Measurements from ENCODE around the gene NUP37. TPM values are rescaled to one million over a fixed set of nuclear protein-coding genes. Genes with fewer than 3 reads are reported as not detected.

The NUP37 gene
- total and polyA plus RNA-seq, 9 of the 15 experiments (the other 6 are each of a cell fraction or from before 2014, with no cell fraction given) = 72.2 to 429 (median 170) TPM

DNA sequence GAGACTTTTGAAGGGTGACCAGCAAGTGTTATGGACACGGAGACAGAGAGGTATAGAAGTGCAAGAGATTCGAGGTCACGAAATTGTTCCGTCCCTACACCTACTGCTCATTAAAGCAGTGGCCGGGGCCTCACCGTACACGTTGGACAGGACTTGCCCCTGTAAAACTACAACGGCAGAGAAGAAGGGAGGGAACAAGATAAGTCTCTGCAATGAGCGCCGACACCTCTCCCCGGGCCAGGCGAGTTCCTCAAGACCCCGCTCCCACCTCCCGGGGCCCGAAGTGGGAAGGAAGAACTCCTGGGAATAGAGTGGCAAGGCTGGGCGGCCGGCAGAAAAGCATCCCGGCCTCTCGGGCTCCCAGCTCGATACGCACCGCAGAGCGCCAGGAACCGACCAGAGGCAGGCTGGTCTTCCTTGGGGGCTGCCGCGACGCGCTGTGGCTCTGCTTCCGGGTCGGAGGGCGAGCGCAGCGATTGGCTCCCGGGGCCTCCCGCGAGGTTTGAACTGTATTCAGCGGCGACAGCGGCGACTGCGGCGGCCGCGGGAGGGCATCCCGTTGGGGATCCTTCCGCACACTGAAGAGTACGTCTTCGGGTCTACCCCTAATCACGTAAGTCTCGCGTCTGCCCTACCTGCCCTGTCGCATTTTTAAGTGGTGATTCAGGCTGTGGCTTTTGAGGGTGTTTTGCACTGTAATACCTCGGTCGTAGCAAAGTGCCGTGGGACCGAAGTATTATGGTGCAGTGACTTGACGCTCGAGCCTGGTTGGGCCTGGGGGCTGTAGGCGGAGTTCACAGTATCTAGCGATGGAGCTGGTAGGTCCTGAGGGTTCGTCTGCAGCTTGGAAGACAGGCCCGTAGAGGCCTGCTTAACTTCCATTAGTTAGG, at the start of gene NUP37, which contains the start of gene PARPBP (continued):
- TF ChIP-seq FOXP1 (CRISPR knock-in tag; IDR thresholded peaks at IDR 0.05) (no peak), ZNF766 (CRISPR knock-in tag; conservative IDR thresholded peaks at IDR 0.05) (no peak), YBX1 (IDR thresholded peaks at IDR 0.05) (no peak), HBP1 (CRISPR knock-in tag; IDR thresholded peaks at IDR 0.05) (no peak), KAT8 (IDR thresholded peaks at IDR 0.05; ENCODE audit: low read depth) (no peak), ELF4 (CRISPR knock-in tag; IDR thresholded peaks at IDR 0.05) (no peak; the same call in 1 of the 2 replicates), PCBP2 (IDR thresholded peaks at IDR 0.05; ENCODE audit: low read depth, low read length, poor library complexity, severe bottlenecking) (no peak), NKRF (IDR thresholded peaks at IDR 0.05; ENCODE audit: borderline replicate concordance) (peak; percentile 86; the same call in 1 of the 2 replicates), MAFK (IDR thresholded peaks at IDR 0.05; ENCODE audit: low read length) (no peak), EP400 (IDR thresholded peaks at IDR 0.05) (peak; percentile 94), ZSCAN32 (CRISPR knock-in tag; IDR thresholded peaks at IDR 0.05) (no peak; the same call in 1 of the 2 replicates), ZNF23 (CRISPR knock-in tag; IDR thresholded peaks at IDR 0.05) (no peak), TSC22D4 (tag; IDR thresholded peaks at IDR 0.05) (no peak), CHD2 (IDR thresholded peaks at IDR 0.05; ENCODE audit: low read depth, low read length) (peak; percentile 97), E2F3 (CRISPR knock-in tag; IDR thresholded peaks at IDR 0.05) (no peak), ZNF316 (IDR thresholded peaks at IDR 0.05) (peak; percentile 24; the same call in 1 of the 2 replicates), NR1H2 (CRISPR knock-in tag; IDR thresholded peaks at IDR 0.05) (no peak), GABPB2 (CRISPR knock-in tag; conservative IDR thresholded peaks at IDR 0.05) (no peak), CEBPB (tag; IDR thresholded peaks at IDR 0.05) (no peak), TAF9B (IDR thresholded peaks at IDR 0.05; ENCODE audit: partially characterized antibody) (peak; percentile 85), NFXL1 (CRISPR knock-in tag; IDR thresholded peaks at IDR 0.05) (no peak), HOXB6 (CRISPR knock-in tag; IDR thresholded peaks at IDR 0.05; ENCODE audit: borderline replicate concordance) (no peak), STAT6 (CRISPR knock-in tag; IDR thresholded peaks at IDR 0.05) (no peak; the same call in 1 of the 2 replicates), U2AF2 (optimal IDR thresholded peaks at IDR 0.05; ENCODE audit: low read depth, low read length) (no peak), OTX1 (CRISPR knock-in tag; IDR thresholded peaks at IDR 0.05) (no peak)
